OCI-LY3 (cell line): ENCODE results near the gene ANKS1A.

ENCODE experiments used
- H2AFZ ChIP-seq: fragments of 200-600, 300-600 bp; shearing (Covaris generic); 2 replicates; pipeline ENCODE4 v1.6.0; 2014; ENCODE audit warnings: antibody characterized with exemption, low read depth, low read length
- H3K27ac ChIP-seq: fragments of 200-600, 300-600 bp; sonication (generic); 2 replicates; pipeline ENCODE4 v1.5.1; 2014; ENCODE audit warnings: mild to moderate bottlenecking, low read length, moderate library complexity, mixed read lengths
- H3K27me3 ChIP-seq: fragments of 200-600, 300-600 bp; sonication (generic); 2 replicates; pipeline ENCODE4 v1.6.1; 2014; ENCODE audit warnings: low read depth, low read length, mixed read lengths
- H3K36me3 ChIP-seq: fragments of 200-600, 300-600 bp; sonication (generic); replicated peaks from 2 replicates; pipeline ENCODE3; 2014; ENCODE audit warnings: low read depth, low read length, mixed read lengths
- H3K4me1 ChIP-seq: fragments of 300-600, 200-600 bp; sonication (generic); 2 replicates; pipeline ENCODE4 v1.6.1; 2014; ENCODE audit warnings: low read length, mixed read lengths
- H3K4me2 ChIP-seq: fragments of 200-600, 300-600 bp; sonication (generic); 2 replicates; pipeline ENCODE4 v1.6.1; 2014; ENCODE audit warnings: low read length, mixed read lengths
- H3K4me3 ChIP-seq: fragments of 300-600, 200-600 bp; sonication (generic); 2 replicates; pipeline ENCODE4 v1.5.1; 2014; ENCODE audit warnings: antibody characterized with exemption, mild to moderate bottlenecking, low read length, moderate library complexity
- H3K79me2 ChIP-seq: fragments of 300-600, 200-600 bp; shearing (Covaris generic); 2 replicates; pipeline ENCODE4 v1.6.1; 2014; ENCODE audit warnings: mild to moderate bottlenecking, low read length, mixed read lengths
- H3K9ac ChIP-seq: fragments of 300-600, 200-600 bp; shearing (Covaris generic); 2 replicates; pipeline ENCODE4 v1.6.0; 2014; ENCODE audit warnings: mild to moderate bottlenecking, low read length, moderate library complexity
- H3K9me3 ChIP-seq: fragments of 200-600, 300-600 bp; shearing (Covaris generic); 2 replicates; pipeline ENCODE4 v1.6.1; 2014; ENCODE audit warnings: low read length, mixed read lengths; ENCODE audit not compliant: insufficient read depth
- H4K20me1 ChIP-seq: fragments of 200-600, 300-600 bp; sonication (generic); 2 replicates; pipeline ENCODE4 v1.6.1; 2016; ENCODE audit warnings: low read length, mixed read lengths; ENCODE audit not compliant: insufficient read depth
- CTCF ChIP-seq: fragments of 200-600, 300-600 bp; sonication (generic); IDR thresholded peaks from 2 replicates; pipeline ENCODE4 v1.5.1; 2014; ENCODE audit warnings: antibody characterized with exemption, low read length, low read depth
- EZH2phosphoT487 ChIP-seq: fragments of 200-600 bp; shearing (Covaris generic); IDR thresholded peaks from 2 replicates; pipeline ENCODE4 v1.6.1; 2018; ENCODE audit warnings: antibody characterized with exemption, mixed run types, low read depth

Gene ANKS1A

GRCh38 chr6:34951731-34952130 lies 62.7 kb downstream of the ANKS1A start:
- peaks cover 7% of the 10 kb centered on the region for H3K4me1 ChIP-seq
- no peaks in the 10 kb centered on the region for H3K27me3 ChIP-seq
- TF ChIP-seq EZH2phosphoT487 (no peak), CTCF (no peak)
- H3K27ac ChIP-seq: no peak overlapping the region
- H3K9ac ChIP-seq: no peak overlapping the region
- no peak overlapping the region for H3K4me3 ChIP-seq
- H3K9me3 ChIP-seq: no peaks in the 10 kb centered on the region
- H3K36me3 ChIP-seq: no peaks in the 10 kb centered on the region
- H3K4me2 ChIP-seq: no peak overlapping the region
- no peak overlapping the region for H2AFZ ChIP-seq
- H4K20me1 ChIP-seq: no peaks in the 10 kb centered on the region
- H3K79me2 ChIP-seq: no peaks in the 10 kb centered on the region

DNA sequence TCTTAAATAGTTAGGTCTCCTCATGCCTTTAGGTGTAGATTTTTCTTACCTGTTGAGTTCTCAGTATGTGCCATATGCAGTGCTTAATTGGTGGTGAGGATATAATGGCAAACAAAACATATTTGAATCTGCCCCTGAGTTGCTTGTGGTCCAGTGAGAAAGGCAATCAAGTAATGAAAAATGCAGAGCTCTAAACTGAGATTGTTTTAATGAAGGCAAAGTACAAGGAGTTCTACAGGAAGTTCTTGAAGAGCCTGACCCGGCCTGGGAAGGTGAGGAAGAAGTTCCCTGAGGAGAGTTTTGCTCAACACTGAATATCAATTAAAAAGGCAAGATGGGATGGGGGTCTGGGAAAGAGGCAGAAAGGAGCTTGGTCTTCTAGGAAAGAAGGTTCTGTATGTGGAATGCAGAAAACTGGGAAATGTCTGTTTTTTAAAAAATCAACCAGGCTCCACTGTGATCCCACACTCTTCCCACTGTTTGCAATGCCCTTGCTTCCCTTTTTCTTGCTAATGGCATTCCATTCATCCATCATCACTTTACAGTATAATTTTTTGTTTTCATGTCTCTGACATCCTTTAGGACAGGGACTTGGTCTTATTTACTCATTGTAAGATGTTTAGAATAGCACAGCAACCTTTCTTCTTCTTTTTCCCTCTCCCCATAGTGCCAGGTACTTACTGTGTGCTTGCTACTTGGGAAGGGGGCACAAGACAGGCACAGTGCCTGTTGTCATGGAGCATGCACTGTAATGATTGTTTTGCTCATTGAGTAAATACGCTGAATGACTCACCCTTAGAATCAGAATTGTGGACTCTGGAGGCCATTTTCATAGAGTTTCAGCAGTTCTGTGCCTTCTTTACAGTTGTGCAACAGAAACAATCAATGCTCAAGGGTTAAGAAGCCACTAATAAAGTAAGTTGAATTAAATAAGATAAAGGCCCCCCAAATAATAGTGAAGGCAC lies 64.3 kb downstream of the ANKS1A start:
- TF ChIP-seq CTCF: no peak
- no peak for TF ChIP-seq EZH2phosphoT487
- no peaks in the 10 kb centered on the region for H3K36me3 ChIP-seq
- no peak overlapping the region for H3K4me3 ChIP-seq
- H2AFZ ChIP-seq: no peak overlapping the region
- H3K27me3 ChIP-seq: no peaks in the 10 kb centered on the region
- H3K79me2 ChIP-seq: no peaks in the 10 kb centered on the region
- H3K9ac ChIP-seq: no peak overlapping the region
- no peaks in the 10 kb centered on the region for H4K20me1 ChIP-seq
- no peaks in the 10 kb centered on the region for H3K9me3 ChIP-seq
- no peak overlapping the region for H3K27ac ChIP-seq
- no peak overlapping the region for H3K4me2 ChIP-seq
- peaks cover 7% of the 10 kb centered on the region for H3K4me1 ChIP-seq

- H3K4me1 ChIP-seq: peaks cover 7% of the 10 kb centered on the region
- H4K20me1 ChIP-seq: no peaks in the 10 kb centered on the region
- no peaks in the 10 kb centered on the region for H3K9me3 ChIP-seq
- H3K4me3 ChIP-seq: no peak overlapping the region
- TF ChIP-seq CTCF (no peak), EZH2phosphoT487 (no peak)
- no peak overlapping the region for H2AFZ ChIP-seq
- no peak overlapping the region for H3K27ac ChIP-seq
- H3K9ac ChIP-seq: no peak overlapping the region
- no peaks in the 10 kb centered on the region for H3K27me3 ChIP-seq
- no peaks in the 10 kb centered on the region for H3K79me2 ChIP-seq
- H3K36me3 ChIP-seq: no peaks in the 10 kb centered on the region
- no peak overlapping the region; the same call in 1 of the 2 replicates for H3K4me2 ChIP-seq
Measured at GRCh38 chr6:34955442-34955841, 66.4 kb downstream of the ANKS1A start.

DNA sequence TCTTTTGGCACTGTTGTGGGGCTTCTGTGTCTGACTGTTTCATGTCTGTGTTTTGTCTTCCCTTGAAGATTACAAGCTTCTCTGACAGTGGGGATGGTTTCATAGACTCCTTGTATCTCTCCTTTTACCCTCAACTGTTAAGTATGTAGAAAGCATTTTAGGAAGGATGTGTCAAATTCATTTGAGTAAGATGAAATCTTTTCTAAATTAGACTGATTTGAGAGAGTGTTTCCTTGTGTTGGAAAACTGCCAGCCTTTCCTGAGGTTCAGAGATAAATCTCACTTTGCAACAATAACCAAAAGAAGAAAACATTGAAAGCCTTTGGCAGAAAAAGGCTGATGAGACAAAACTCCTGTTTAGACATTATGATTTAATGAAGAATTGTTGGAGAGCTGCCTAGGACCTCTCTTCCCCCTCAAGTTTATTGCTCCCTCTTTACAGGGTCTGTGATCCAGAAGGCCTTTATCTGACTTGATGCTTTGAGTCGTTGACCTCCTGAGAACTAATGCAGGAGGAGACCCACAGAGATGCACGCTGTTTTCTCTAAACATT lies 68.3 kb downstream of the ANKS1A start:
- no peak overlapping the region for H2AFZ ChIP-seq
- no peak overlapping the region for H3K4me2 ChIP-seq
- H3K79me2 ChIP-seq: no peaks in the 10 kb centered on the region
- H3K9ac ChIP-seq: no peak overlapping the region
- H3K36me3 ChIP-seq: no peaks in the 10 kb centered on the region
- H3K4me3 ChIP-seq: no peak overlapping the region
- no peaks in the 10 kb centered on the region for H3K27me3 ChIP-seq
- no peak for TF ChIP-seq EZH2phosphoT487
- no peak for TF ChIP-seq CTCF
- no peaks in the 10 kb centered on the region for H4K20me1 ChIP-seq
- no peak overlapping the region for H3K27ac ChIP-seq
- H3K4me1 ChIP-seq: peaks cover 21% of the 10 kb centered on the region
- no peaks in the 10 kb centered on the region for H3K9me3 ChIP-seq
